Measurements from ENCODE around the gene TTLL8.

TTLL8 gene

GRCh38 chr22:50061141-50061823 is 3.2 kb upstream of the TTLL8 start:
- DNase-seq = no peak

- DNase-seq = no peak
These were observed 2.5 kb upstream of the TTLL8 start for GRCh38 chr22:50060441-50061140.

GRCh38 chr22:50059881-50060262 is 1.8 kb upstream of the TTLL8 start:
- no peak for DNase-seq

GRCh38 chr22:50058906-50059880 is 1.1 kb upstream of the TTLL8 start:
- no peak for DNase-seq

GRCh38 chr22:50057278-50058060 is 629 bp downstream of the TTLL8 start:
- no peak for DNase-seq

GRCh38 chr22:50056214-50056972 is 1.7 kb downstream of the TTLL8 start:
- DNase-seq = no peak

- no peak for DNase-seq
These were observed 4.2 kb downstream of the TTLL8 start for GRCh38 chr22:50053861-50054260.

GRCh38 chr22:50051930-50052329 is 6.2 kb downstream of the TTLL8 start:
- DNase-seq = no peak

GRCh38 chr22:50049299-50050195 is 8.6 kb downstream of the TTLL8 start:
- no peak for DNase-seq

GRCh38 chr22:50048836-50049235 is 9.3 kb downstream of the TTLL8 start:
- DNase-seq = no peak

GRCh38 chr22:50048061-50048765 is 9.9 kb downstream of the TTLL8 start:
- DNase-seq = no peak

- no peak for DNase-seq
These were observed 10.8 kb downstream of the TTLL8 start for GRCh38 chr22:50047346-50047745.

- DNase-seq = no peak
These were observed 11.4 kb downstream of the TTLL8 start for GRCh38 chr22:50046481-50047245.

- DNase-seq = no peak
These were observed 12.1 kb downstream of the TTLL8 start for GRCh38 chr22:50046019-50046415.

GRCh38 chr22:50045211-50046018 is 12.7 kb downstream of the TTLL8 start:
- no peak for DNase-seq

- peak; percentile 4 for DNase-seq
These were observed 13.5 kb downstream of the TTLL8 start for GRCh38 chr22:50044485-50045118.

- DNase-seq = no peak
These were observed 16.6 kb downstream of the TTLL8 start for GRCh38 chr22:50041361-50042065.
